Measurements from ENCODE around the gene NSUN3.

The NSUN3 gene

GRCh38 chr3:94117729-94118128, 54.9 kb downstream of the NSUN3 start:
- no peak for DNase-seq (ENCODE audit: low read depth in 4 of 4, low spot score in 1 of 4)

- DNase-seq (ENCODE audit: low read depth in 4 of 4, low spot score in 1 of 4), result no peak
Measured at GRCh38 chr3:94118390-94118789, 55.5 kb downstream of the NSUN3 start.

- no peak for DNase-seq (ENCODE audit: low read depth in 4 of 4, low spot score in 1 of 4)
Measured at GRCh38 chr3:94121161-94121560, 58.3 kb downstream of the NSUN3 start.

GRCh38 chr3:94127115-94127514, 64.3 kb downstream of the NSUN3 start:
- DNase-seq (ENCODE audit: low read depth in 4 of 4, low spot score in 1 of 4), result no peak

GRCh38 chr3:94130690-94131089, 67.8 kb downstream of the NSUN3 start:
- DNase-seq (ENCODE audit: low read depth in 4 of 4, low spot score in 1 of 4), result no peak

- DNase-seq (ENCODE audit: low read depth in 4 of 4, low spot score in 1 of 4), result no peak
Measured at GRCh38 chr3:94132777-94133176, 69.9 kb downstream of the NSUN3 start.

- no peak for DNase-seq (ENCODE audit: low read depth in 4 of 4, low spot score in 1 of 4)
Measured at GRCh38 chr3:94136133-94136532, 73.3 kb downstream of the NSUN3 start.

- no peak for DNase-seq (ENCODE audit: low read depth in 4 of 4, low spot score in 1 of 4)
Measured at GRCh38 chr3:94137377-94137776, 74.5 kb downstream of the NSUN3 start.

GRCh38 chr3:94146455-94146854, 83.6 kb downstream of the NSUN3 start:
- DNase-seq (ENCODE audit: low read depth in 4 of 4, low spot score in 1 of 4), result no peak

GRCh38 chr3:94147012-94147411, 84.2 kb downstream of the NSUN3 start:
- no peak for DNase-seq (ENCODE audit: low read depth in 4 of 4, low spot score in 1 of 4)

GRCh38 chr3:94150113-94150512, 87.3 kb downstream of the NSUN3 start:
- no peak for DNase-seq (ENCODE audit: low read depth in 4 of 4, low spot score in 1 of 4)

- no peak for DNase-seq (ENCODE audit: low read depth in 4 of 4, low spot score in 1 of 4)
Measured at GRCh38 chr3:94156626-94157025, 93.8 kb downstream of the NSUN3 start.

GRCh38 chr3:94158512-94158911, 95.7 kb downstream of the NSUN3 start:
- DNase-seq (ENCODE audit: low read depth in 4 of 4, low spot score in 1 of 4), result no peak

- no peak for DNase-seq (ENCODE audit: low read depth in 4 of 4, low spot score in 1 of 4)
Measured at GRCh38 chr3:94159062-94159828, 96.4 kb downstream of the NSUN3 start.

- peak in 2 of 4 experiments; percentile 1 to 4 for DNase-seq (ENCODE audit: low read depth in 4 of 4, low spot score in 1 of 4)
Measured at GRCh38 chr3:94162700-94163099, 99.8 kb downstream of the NSUN3 start.

GRCh38 chr3:94167346-94167745, 104.5 kb downstream of the NSUN3 start:
- no peak for DNase-seq (ENCODE audit: low read depth in 4 of 4, low spot score in 1 of 4)

- DNase-seq (ENCODE audit: low read depth in 4 of 4, low spot score in 1 of 4), result no peak
Measured at GRCh38 chr3:94167796-94168195, 104.9 kb downstream of the NSUN3 start.

- no peak for DNase-seq (ENCODE audit: low read depth in 4 of 4, low spot score in 1 of 4)
Measured at GRCh38 chr3:94171954-94172353, 109.1 kb downstream of the NSUN3 start.

GRCh38 chr3:94172695-94173310, 109.9 kb downstream of the NSUN3 start:
- no peak for DNase-seq (ENCODE audit: low read depth in 4 of 4, low spot score in 1 of 4)

GRCh38 chr3:94173673-94174434, 111.0 kb downstream of the NSUN3 start:
- DNase-seq (ENCODE audit: low read depth in 4 of 4, low spot score in 1 of 4), result no peak

GRCh38 chr3:94175677-94176076, 112.8 kb downstream of the NSUN3 start:
- DNase-seq (ENCODE audit: low read depth in 4 of 4, low spot score in 1 of 4), result no peak
